ENCODE measurements around the gene CUBN. TPM values are rescaled to one million over a fixed set of nuclear protein-coding genes. Genes with fewer than 3 reads are reported as not detected.

CUBN gene
- total RNA-seq, 1 experiment from 2014 or later, result 7.8 TPM

DNA sequence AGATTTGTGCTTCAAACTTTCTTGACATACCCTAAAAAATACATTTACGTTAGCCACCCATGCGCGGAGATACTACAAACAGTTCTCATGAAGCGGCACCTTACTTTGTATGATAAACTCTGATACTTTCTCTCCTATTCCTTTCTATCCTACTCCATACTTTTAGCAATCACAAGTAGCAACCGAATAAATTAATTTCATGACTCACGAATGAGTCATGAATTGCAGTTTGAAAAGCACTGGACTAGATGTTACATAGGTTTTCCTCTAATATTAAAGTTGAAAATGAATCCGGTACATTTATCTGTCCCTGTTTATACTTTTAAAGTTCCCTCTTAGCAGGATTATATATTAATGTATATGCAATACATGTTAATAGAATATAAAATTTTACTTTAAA lies 67.6 kb downstream of the CUBN start:
- peak; percentile 13 for DNase-seq (ENCODE audit: low read depth, low spot score)
- in situ Hi-C loops (cut with HindIII; ENCODE audit: low pct_unique_long_range_greater_than_20kb, low sequenced_read_pairs), result no loop called here

DNA sequence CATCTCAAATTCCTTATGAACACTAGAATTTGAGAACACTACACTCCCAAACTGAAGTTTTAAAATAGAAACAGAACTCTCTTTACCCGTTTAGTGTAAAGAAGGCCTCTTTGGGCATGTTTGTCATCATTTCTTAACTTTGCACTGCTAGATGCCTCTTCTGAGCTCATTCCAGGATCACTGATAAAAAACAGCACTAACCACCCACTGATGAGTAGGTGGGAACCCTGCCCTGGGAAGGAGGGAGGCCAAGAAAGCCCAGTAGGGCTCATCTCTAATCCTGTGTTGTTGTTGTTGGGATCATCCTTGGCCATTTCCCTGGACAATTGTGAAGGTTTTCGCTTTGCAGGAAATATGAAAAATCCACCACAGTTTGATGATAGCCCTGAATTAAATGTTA lies 68.2 kb downstream of the CUBN start:
- DNase-seq (ENCODE audit: low read depth, low spot score), result no peak
- in situ Hi-C loops (cut with HindIII; ENCODE audit: low pct_unique_long_range_greater_than_20kb, low sequenced_read_pairs), result no loop called here

DNA sequence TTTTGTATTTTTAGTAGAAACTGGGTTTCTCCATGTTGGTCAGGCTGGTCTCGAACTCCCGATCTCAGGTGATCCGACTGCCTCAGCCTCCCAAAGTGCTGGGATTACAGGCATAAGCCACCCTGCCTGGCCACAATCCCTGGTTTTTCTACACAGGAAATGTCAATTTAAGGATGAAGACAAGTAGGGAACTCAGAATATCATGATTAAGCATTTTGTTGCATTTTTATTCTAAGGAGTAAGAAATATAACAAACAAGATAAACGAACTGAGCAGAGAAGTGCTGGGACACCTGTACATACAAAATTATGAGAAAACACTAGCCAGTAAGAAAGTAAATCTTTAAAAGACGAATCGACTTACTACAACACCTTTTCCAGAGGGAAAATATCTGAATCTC lies 69.3 kb downstream of the CUBN start:
- in situ Hi-C loops (cut with HindIII; ENCODE audit: low pct_unique_long_range_greater_than_20kb, low sequenced_read_pairs), result no loop called here
- DNase-seq (ENCODE audit: low read depth, low spot score), result no peak

DNA sequence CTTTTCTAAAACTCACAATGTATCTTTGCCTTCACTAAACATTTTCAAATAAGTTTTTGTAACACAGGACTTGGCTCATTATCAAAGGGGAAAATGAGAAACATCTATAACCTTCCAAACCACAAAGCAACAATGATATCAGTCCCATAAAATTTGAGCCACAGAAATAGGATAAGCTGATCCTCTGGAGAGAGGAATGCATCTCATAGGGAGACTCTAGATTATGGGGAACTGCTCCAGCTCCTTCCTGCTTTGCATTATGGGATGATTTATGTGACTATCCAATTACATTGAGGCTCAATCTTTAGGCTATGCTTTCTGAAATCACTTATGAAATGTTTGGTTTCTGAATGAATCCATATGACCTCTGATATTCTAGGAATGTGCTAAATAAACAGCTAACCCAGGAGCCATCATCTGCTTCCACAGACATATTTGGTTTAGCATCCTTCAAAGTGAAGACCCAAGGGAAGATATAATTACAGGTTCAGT lies 70.4 kb downstream of the CUBN start:
- in situ Hi-C loops (cut with HindIII; ENCODE audit: low pct_unique_long_range_greater_than_20kb, low sequenced_read_pairs), result no loop called here
- peak; percentile 2 for DNase-seq (ENCODE audit: low read depth, low spot score)

DNA sequence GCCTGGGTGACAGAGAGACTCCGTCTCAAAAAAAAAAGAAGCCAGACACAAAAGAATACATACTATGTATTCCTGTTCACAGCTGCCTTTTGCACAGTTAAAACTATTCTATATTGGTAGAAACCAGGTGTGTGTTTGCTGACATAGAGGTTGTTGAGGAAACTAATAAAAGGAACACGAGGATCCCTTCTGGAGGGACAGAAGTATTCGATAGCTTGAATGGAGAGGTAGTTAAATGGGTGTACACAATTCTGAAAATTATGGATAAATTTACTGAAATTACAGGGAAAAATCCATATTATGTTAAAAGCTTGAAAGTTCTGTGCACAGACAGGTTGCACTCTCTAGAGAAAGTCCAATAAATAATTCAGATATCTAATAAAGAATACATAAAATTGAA lies 71.5 kb downstream of the CUBN start:
- DNase-seq (ENCODE audit: low read depth, low spot score), result no peak
- in situ Hi-C loops (cut with HindIII; ENCODE audit: low pct_unique_long_range_greater_than_20kb, low sequenced_read_pairs), result no loop called here

DNA sequence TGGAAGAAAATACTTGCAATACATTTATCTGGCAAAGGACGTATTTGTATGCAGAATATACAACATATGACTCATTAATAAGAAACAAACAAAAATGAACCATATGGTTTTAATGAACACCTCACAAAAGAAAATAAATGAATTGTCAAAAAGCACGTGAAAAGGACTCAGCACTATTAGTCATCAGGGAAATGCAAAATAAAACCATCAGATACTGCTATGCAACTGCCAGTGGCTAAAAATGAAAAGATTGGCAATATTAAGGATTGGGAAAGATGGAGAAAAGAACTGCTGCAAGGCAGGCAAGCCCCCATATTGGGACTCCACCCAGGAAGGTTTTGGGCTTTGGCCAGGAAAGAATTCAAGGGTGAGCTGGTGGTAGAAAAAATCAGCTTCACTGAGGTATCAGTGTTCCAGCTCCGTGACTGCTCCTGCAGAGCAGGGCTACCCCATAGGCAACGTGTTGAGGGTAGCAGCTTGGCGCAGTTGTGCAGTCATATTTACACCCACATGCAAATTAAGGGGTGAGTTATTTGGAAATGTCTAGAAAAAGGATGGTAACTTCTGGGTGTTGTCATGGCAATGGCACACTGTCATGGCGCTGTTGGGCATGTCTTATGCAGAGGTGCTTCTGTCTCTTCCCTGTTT lies 72.7 kb downstream of the CUBN start:
- in situ Hi-C loops (cut with HindIII; ENCODE audit: low pct_unique_long_range_greater_than_20kb, low sequenced_read_pairs), result no loop called here
- no peak for DNase-seq (ENCODE audit: low read depth, low spot score)

- in situ Hi-C loops (cut with HindIII; ENCODE audit: low pct_unique_long_range_greater_than_20kb, low sequenced_read_pairs), result no loop called here
- DNase-seq (ENCODE audit: low read depth, low spot score), result no peak
Measured at GRCh38 chr10:17053513-17053912, 76.1 kb downstream of the CUBN start.

GRCh38 chr10:17053061-17053460 lies 76.5 kb downstream of the CUBN start:
- DNase-seq (ENCODE audit: low read depth, low spot score), result no peak
- in situ Hi-C loops (cut with HindIII; ENCODE audit: low pct_unique_long_range_greater_than_20kb, low sequenced_read_pairs), result no loop called here

GRCh38 chr10:17051851-17052250 lies 77.8 kb downstream of the CUBN start:
- in situ Hi-C loops (cut with HindIII; ENCODE audit: low pct_unique_long_range_greater_than_20kb, low sequenced_read_pairs), result no loop called here
- no peak for DNase-seq (ENCODE audit: low read depth, low spot score)

- in situ Hi-C loops (cut with HindIII; ENCODE audit: low pct_unique_long_range_greater_than_20kb, low sequenced_read_pairs), result no loop called here
Measured at GRCh38 chr10:17049195-17049594, 80.4 kb downstream of the CUBN start.

GRCh38 chr10:17047908-17048307 lies 81.7 kb downstream of the CUBN start:
- in situ Hi-C loops (cut with HindIII; ENCODE audit: low pct_unique_long_range_greater_than_20kb, low sequenced_read_pairs), result no loop called here
- no peak for DNase-seq (ENCODE audit: low read depth, low spot score)

More at GRCh38 chr10:17049195-17049594, 80.4 kb downstream of the CUBN start:
- no peak for DNase-seq (ENCODE audit: low read depth, low spot score)

- DNase-seq (ENCODE audit: low read depth, low spot score), result no peak
- in situ Hi-C loops (cut with HindIII; ENCODE audit: low pct_unique_long_range_greater_than_20kb, low sequenced_read_pairs), result no loop called here
Measured at GRCh38 chr10:17046989-17047388, 82.6 kb downstream of the CUBN start.

GRCh38 chr10:17043586-17043985 lies 86.0 kb downstream of the CUBN start:
- no peak for DNase-seq (ENCODE audit: low read depth, low spot score)
- in situ Hi-C loops (cut with HindIII; ENCODE audit: low pct_unique_long_range_greater_than_20kb, low sequenced_read_pairs), result no loop called here

DNA sequence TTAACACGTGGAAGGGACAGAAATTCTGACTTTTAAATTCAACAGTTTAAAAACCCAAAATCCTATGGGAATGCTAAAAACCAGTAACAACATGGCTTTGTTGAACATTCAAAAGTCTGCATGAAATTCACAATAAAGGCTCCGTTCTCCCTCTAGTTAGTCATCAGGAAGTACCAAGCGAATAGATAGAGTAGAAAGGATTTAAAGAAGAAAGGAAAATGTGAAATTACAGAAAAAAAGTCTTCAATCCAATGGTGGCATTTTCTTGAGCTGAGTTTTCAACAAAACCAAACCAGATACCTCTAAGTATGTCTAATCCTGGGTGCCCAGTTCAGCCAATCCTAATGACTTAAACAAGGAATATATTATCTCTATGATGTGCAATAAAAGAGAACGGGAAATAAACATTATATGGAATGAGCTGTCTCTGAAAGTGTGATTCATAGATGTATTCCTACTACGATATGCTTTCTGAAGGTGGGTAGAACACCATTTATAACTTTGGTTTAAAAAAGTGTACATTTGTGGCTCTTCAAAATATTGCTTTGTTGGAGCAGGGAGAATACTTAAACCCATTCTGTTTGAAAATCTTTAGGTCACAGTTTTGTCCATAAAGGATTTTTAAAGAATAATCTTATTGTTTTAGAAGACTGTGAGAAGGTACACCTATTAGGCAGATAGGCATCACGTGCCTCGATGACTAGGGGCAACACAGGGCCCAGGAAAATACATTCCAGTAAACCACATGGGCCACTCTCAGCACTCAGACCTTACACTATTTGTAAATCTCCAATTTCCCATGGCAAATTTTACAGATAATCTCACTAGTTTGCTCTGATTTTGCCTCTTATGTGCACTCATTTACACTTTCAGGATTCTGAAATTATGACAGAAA lies 87.7 kb downstream of the CUBN start:
- peak; percentile 62 for DNase-seq (ENCODE audit: low read depth, low spot score)
- in situ Hi-C loops (cut with HindIII; ENCODE audit: low pct_unique_long_range_greater_than_20kb, low sequenced_read_pairs), result no loop called here

DNA sequence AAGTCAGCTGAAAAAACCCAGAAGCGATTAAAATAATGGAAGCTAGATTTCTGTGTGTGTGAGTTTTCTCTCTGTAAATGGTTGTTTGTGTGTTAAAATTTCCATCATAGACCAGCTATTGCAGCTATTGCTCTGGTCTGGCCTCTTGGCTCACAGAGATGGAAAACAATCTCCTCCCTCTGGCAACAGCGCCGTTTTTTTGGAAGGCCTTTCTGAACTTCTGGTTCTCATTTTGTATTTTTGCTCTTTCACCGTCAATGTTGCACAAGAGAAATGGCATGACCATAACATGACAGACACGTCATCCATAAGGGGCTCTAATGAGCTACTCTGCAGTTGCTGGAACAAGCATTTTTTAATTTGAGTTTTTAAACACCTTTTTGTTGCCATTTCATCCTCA lies 91.0 kb downstream of the CUBN start:
- in situ Hi-C loops (cut with HindIII; ENCODE audit: low pct_unique_long_range_greater_than_20kb, low sequenced_read_pairs), result no loop called here
- DNase-seq (ENCODE audit: low read depth, low spot score), result no peak

DNA sequence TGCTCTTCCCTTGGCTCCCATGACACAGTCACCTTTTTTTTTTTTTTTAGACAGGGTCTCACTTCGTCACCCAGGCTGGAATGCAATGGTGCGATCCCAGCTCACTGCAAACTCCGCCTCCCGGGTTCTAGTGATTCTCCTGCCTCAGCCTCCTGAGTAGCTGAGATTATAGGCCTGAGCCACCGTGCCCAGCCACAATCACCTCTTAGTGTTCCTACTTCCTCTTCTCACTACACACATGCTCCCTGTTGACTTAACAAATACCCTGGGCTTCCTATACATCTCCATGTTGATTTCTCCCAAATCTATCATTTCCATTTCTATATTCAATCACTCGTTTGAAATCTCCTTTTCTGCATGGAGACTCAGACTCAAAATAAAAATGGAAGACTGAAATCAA lies 91.7 kb downstream of the CUBN start:
- no peak for DNase-seq (ENCODE audit: low read depth, low spot score)
- in situ Hi-C loops (cut with HindIII; ENCODE audit: low pct_unique_long_range_greater_than_20kb, low sequenced_read_pairs), result no loop called here

DNA sequence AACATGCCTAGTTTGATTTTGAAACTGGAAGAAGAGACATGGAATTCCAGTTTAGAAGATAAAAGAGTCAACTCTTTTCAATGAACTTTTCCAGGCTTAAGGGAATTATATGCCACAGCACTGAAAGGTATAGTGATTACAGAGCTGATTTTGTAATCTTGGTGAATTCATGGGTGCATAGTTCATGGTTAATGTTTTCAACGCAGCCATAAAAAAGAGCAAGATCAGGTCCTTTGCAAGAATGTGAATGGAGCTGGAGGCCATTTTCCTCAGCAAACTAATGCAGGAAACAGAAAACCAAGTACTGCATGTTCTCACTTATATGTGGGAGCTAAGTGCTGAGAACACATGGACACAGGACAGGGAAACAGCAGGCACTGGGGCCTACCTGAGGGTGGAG lies 94.2 kb downstream of the CUBN start:
- in situ Hi-C loops (cut with HindIII; ENCODE audit: low pct_unique_long_range_greater_than_20kb, low sequenced_read_pairs), result no loop called here

GRCh38 chr10:17033529-17034260 lies 95.9 kb downstream of the CUBN start:
- DNase-seq (ENCODE audit: low read depth, low spot score), result no peak
- in situ Hi-C loops (cut with HindIII; ENCODE audit: low pct_unique_long_range_greater_than_20kb, low sequenced_read_pairs), result no loop called here

More for the DNA sequence above, 94.2 kb downstream of the CUBN start:
- DNase-seq (ENCODE audit: low read depth, low spot score), result no peak

Data from SK-MEL-5 (cell line).